BE2C (cell line): ENCODE results near the gene DLG2.

Source experiments
- DNase-seq: peaks from one replicate; pipeline ENCODE4 v3.0.0-alpha.2; 2020
- H3K27me3 ChIP-seq: fragments of 250-450 bp; sonication (Bioruptor Pico); 2 replicates; pipeline ENCODE4 v1.5.1; 2020; ENCODE audit warnings: mild to moderate bottlenecking
- H3K36me3 ChIP-seq: fragments of 250-450 bp; sonication (Bioruptor Pico); 2 replicates; pipeline ENCODE4 v1.5.1; 2020; ENCODE audit warnings: mild to moderate bottlenecking
- H3K4me1 ChIP-seq: fragments of 250-450 bp; sonication (Bioruptor Pico); 2 replicates; pipeline ENCODE4 v1.5.1; 2020
- H3K4me3 ChIP-seq: 2 replicates; pipeline ENCODE4 v1.5.1; 2011; ENCODE audit warnings: low read depth, low read length
- H3K9me3 ChIP-seq: fragments of 250-450 bp; sonication (Bioruptor Pico); 2 replicates; pipeline ENCODE4 v1.5.1; 2020
- TF ChIP-seq, protein P1 (sequence below): IDR thresholded peaks from 2 replicates; pipeline ENCODE4 v1.5.1; 2012; ENCODE audit warnings: mild to moderate bottlenecking, low read depth, low read length

DLG2 gene

DNA sequence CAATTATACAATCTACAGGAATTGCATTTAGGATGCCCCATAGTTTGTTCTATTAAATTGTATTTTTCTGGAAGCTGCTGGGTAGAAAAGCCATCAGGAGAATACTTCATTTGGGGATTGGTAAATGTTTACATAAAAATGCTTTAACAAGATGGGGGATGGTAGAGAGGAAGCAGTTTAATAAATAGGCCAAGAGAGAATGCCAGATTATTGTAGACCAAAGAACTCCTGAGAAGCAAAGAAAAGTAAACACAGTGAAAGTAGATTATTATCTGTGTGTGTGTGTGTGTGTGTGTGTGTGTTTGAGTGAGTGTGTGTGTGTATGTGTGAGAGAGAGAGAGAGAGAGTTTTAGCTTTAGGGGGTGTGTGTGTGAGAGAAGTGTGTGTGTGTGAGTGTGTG is 1520.6 kb downstream of the DLG2 start:
- Histone ChIP-seq H3K4me1 (no peaks in the 10 kb centered on the region), H3K36me3 (no peaks in the 10 kb centered on the region), H3K4me3 (no peak overlapping the region), H3K9me3 (no peaks in the 10 kb centered on the region), H3K27me3 (no peaks in the 10 kb centered on the region)
- DNase-seq: no peak
- TF ChIP-seq, protein P1, sequence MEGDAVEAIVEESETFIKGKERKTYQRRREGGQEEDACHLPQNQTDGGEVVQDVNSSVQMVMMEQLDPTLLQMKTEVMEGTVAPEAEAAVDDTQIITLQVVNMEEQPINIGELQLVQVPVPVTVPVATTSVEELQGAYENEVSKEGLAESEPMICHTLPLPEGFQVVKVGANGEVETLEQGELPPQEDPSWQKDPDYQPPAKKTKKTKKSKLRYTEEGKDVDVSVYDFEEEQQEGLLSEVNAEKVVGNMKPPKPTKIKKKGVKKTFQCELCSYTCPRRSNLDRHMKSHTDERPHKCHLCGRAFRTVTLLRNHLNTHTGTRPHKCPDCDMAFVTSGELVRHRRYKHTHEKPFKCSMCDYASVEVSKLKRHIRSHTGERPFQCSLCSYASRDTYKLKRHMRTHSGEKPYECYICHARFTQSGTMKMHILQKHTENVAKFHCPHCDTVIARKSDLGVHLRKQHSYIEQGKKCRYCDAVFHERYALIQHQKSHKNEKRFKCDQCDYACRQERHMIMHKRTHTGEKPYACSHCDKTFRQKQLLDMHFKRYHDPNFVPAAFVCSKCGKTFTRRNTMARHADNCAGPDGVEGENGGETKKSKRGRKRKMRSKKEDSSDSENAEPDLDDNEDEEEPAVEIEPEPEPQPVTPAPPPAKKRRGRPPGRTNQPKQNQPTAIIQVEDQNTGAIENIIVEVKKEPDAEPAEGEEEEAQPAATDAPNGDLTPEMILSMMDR: no peak

DNA sequence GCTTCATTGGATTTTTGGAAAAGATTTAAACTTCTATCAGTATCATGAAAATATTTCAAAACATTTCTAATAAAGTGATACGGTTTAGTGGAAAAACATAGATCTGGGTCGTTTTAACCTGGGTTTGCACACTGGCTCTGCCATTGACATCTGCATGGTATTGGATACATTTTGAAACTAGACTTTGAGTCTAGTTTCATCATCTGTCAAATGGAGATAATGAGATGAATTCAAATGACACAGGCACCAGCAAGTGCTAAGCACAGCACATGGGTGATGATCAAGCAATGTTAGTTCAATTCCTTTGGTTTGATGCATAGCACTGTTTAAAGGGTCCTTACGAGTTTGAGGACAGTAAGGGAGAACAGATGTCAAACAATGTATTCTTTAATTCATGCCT is 1522.0 kb downstream of the DLG2 start:
- H3K4me3 ChIP-seq: no peak overlapping the region

DNA sequence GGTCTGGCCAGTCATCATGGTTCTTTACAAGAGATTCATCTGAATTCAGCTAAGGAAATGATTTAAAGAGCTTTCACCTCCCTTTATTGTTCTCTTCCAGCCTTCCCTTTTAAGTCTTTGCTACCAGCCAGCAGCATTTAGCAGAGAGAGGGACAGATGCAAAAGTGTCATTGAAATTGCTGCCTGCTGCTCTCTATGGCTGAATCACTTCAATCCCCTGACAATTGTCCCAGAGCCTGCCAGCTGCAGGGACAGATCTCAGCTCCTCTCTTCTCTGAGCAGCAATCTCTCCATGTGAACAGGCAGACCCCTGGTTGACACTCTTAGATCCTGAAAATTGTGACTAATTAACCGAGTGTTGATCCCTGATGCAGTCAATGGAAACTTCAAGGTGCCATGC is 1524.0 kb downstream of the DLG2 start:
- peak; percentile 55 for DNase-seq
- no peaks in the 10 kb centered on the region for H3K9me3 ChIP-seq
- H3K27me3 ChIP-seq: no peaks in the 10 kb centered on the region
- H3K4me1 ChIP-seq: no peaks in the 10 kb centered on the region
- no peaks in the 10 kb centered on the region for H3K36me3 ChIP-seq
- TF ChIP-seq, protein P1: no peak
- H3K4me3 ChIP-seq: no peak overlapping the region

More for the DNA sequence above, 1522.0 kb downstream of the DLG2 start:
- no peaks in the 10 kb centered on the region for H3K27me3 ChIP-seq
- no peaks in the 10 kb centered on the region for H3K9me3 ChIP-seq
- H3K36me3 ChIP-seq: no peaks in the 10 kb centered on the region
- DNase-seq: no peak
- TF ChIP-seq, protein P1: no peak
- H3K4me1 ChIP-seq: no peaks in the 10 kb centered on the region

DNA sequence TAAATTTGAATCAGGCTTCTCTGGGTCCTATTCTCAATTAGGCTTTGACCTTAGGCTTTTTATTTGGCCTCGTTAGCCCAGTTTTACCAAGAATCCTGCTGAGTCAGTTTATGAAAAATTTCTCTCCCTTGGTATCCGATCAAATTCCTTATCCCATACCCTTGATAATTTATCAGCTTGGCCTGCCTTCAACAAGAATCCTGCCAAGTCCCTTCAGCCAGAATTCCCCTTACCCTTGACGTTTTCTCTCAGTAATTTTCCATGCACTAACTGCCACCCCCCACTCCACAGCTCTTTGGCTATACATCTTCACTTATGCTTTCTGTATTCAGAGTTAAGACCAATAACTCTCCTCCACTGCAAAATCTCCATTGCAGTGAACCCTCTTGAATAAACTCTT is 1530.0 kb downstream of the DLG2 start:
- Histone ChIP-seq H3K4me3 (no peak overlapping the region), H3K9me3 (no peaks in the 10 kb centered on the region), H3K36me3 (0 out of 2 replicates have a peak, but pooled peaks cover 4% of the 10 kb centered on the region), H3K27me3 (no peaks in the 10 kb centered on the region), H3K4me1 (peaks cover 20% of the 10 kb centered on the region)
- no peak for DNase-seq
- TF ChIP-seq, protein P1: no peak

DNA sequence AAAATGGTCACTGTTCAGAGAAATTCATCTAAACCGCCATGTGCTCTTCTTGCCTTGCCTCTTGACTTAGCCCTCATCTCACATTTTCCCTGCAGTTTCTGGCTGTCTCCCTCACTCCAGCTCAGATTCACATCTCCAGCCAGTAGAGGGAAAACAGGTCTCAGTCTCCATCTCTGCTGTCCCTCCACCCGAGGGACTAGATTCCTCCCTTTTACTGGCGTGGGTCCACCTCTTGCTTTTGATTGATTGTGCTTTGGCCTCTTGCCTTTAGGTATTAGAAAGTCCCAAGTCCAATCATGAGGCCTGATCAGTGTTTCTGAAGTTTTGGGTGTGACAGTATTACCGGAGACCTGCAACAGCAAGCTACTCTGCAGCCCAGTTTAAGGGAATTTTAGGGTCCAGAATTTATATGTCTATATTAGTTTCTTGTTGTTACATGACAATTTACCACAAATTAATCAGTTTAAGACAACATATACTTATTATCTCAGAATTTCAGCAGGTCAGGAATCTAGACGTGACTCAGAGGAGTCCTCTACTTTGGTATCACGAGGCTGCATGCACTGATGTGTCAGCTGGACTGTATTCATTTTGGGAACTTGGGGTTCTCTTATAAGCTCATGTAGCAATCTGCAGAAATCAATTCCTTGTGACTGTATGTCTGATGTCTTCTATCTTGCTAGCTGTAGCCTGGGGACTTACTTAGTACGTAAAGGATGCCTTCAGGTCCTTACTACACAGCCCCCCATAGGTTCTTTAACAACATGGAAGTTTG is 1535.7 kb downstream of the DLG2 start:
- peak; percentile 30 for DNase-seq
- H3K9me3 ChIP-seq: no peaks in the 10 kb centered on the region
- TF ChIP-seq, protein P1: peak; percentile 40
- 0 out of 2 replicates have a peak, but pooled peaks cover 4% of the 10 kb centered on the region for H3K36me3 ChIP-seq
- H3K4me1 ChIP-seq: peaks cover 28% of the 10 kb centered on the region
- H3K4me3 ChIP-seq: no peak overlapping the region
- no peaks in the 10 kb centered on the region for H3K27me3 ChIP-seq
